WTC11 (cell line): ENCODE measurements around the gene MRTFA. TPM values are rescaled to one million over a fixed set of nuclear protein-coding genes. Genes with fewer than 3 reads are reported as not detected.

Experiments
- ATAC-seq: fragments of 200-7000 bp; cut with Tn5 transposase; 2 replicates; pipeline ENCODE4 v1.10.0; 2021; ENCODE audit warnings: mild to moderate bottlenecking, moderate library complexity
- CTCF ChIA-PET: fragments of 300-600 bp; sonication (Branson Sonifier 250); formaldehyde crosslinking; loops from one replicate; lab custom pipeline; 2021; ENCODE audit warnings: antibody characterized with exemption; lab: Charles Lee
- POLR2A ChIA-PET: fragments of 350-600 bp; sonication (Branson Sonifier 250); formaldehyde crosslinking; loops from one replicate; lab custom pipeline; 2021; ENCODE audit warnings: antibody characterized with exemption; lab: Charles Lee
- DNase-seq: peaks from one replicate; pipeline ENCODE4 v3.0.0; 2021; ENCODE audit warnings: low spot score
- H3K27ac Mint-ChIP-seq: 2 replicates; pipeline ENCODE4 v1.8.0; 2021; ENCODE audit warnings: mixed read lengths
- H3K27me3 Mint-ChIP-seq: 2 replicates; pipeline ENCODE4 v1.8.0; 2021; ENCODE audit warnings: low read depth, mild to moderate bottlenecking, moderate library complexity, mixed read lengths
- H3K36me3 Mint-ChIP-seq: 2 replicates; pipeline ENCODE4 v1.8.0; 2021; ENCODE audit warnings: mixed read lengths
- H3K4me1 Mint-ChIP-seq: 2 replicates; pipeline ENCODE4 v1.8.0; 2022; ENCODE audit warnings: mixed read lengths
- H3K4me3 Mint-ChIP-seq: 2 replicates; pipeline ENCODE4 v1.8.0; 2021; ENCODE audit warnings: mild to moderate bottlenecking, moderate library complexity, mixed read lengths
- H3K9me3 Mint-ChIP-seq: 2 replicates; pipeline ENCODE4 v1.8.0; 2021; ENCODE audit warnings: mixed read lengths
- ELF4 ChIP-seq: sonication (generic); formaldehyde crosslinking; IDR thresholded peaks from 2 replicates; pipeline ENCODE4 v1.8.1; 2022; ENCODE audit warnings: low read depth, mild to moderate bottlenecking, moderate library complexity, missing genetic modification reagents
- FOXK1 ChIP-seq: sonication (generic); formaldehyde crosslinking; IDR thresholded peaks from 2 replicates; pipeline ENCODE4 v1.8.0; 2022; ENCODE audit warnings: mild to moderate bottlenecking, moderate library complexity, missing genetic modification reagents
- FOXP1 ChIP-seq: sonication (generic); formaldehyde crosslinking; IDR thresholded peaks from 2 replicates; pipeline ENCODE4 v1.8.0; 2022; ENCODE audit warnings: missing genetic modification reagents, mild to moderate bottlenecking, moderate library complexity, borderline replicate concordance
- GABPB1 ChIP-seq: sonication (generic); formaldehyde crosslinking; IDR thresholded peaks from 2 replicates; pipeline ENCODE4 v1.8.1; 2023; ENCODE audit warnings: mild to moderate bottlenecking, missing genetic modification reagents
- GTF2I ChIP-seq: fragments of 250-450 bp; sonication (Bioruptor Pico); conservative IDR thresholded peaks from 2 replicates; pipeline ENCODE4 v1.4.0; 2021; ENCODE audit warnings: mild to moderate bottlenecking
- HMGA2 ChIP-seq: fragments of 250-450 bp; sonication (Bioruptor Pico); IDR thresholded peaks from 2 replicates; pipeline ENCODE4 v1.4.0; 2021; ENCODE audit warnings: mild to moderate bottlenecking, moderate library complexity
- RORB ChIP-seq: fragments of 250-450 bp; sonication (Bioruptor Pico); IDR thresholded peaks from 2 replicates; pipeline ENCODE4 v1.9.0; 2021; ENCODE audit warnings: mild to moderate bottlenecking
- SMAD3 ChIP-seq: sonication (generic); formaldehyde crosslinking; IDR thresholded peaks from 2 replicates; pipeline ENCODE4 v1.8.0; 2022; ENCODE audit warnings: missing genetic modification reagents, mild to moderate bottlenecking, borderline replicate concordance
- SOX15 ChIP-seq: fragments of 250-450 bp; sonication (Bioruptor Pico); IDR thresholded peaks from 2 replicates; pipeline ENCODE4 v1.9.0; 2021; ENCODE audit warnings: mild to moderate bottlenecking
- SP1 ChIP-seq: sonication (generic); formaldehyde crosslinking; conservative IDR thresholded peaks from 2 replicates; pipeline ENCODE4 v1.8.1; 2022; ENCODE audit warnings: missing genetic modification reagents
- ZNF121 ChIP-seq: sonication (generic); formaldehyde crosslinking; IDR thresholded peaks from 2 replicates; pipeline ENCODE4 v1.8.0; 2023; ENCODE audit warnings: missing genetic modification reagents
- ZNF219 ChIP-seq: sonication (generic); formaldehyde crosslinking; IDR thresholded peaks from 2 replicates; pipeline ENCODE4 v1.8.0; 2023; ENCODE audit warnings: missing genetic modification reagents, mild to moderate bottlenecking, borderline replicate concordance
- ZNF263 ChIP-seq: sonication (generic); formaldehyde crosslinking; IDR thresholded peaks from 2 replicates; pipeline ENCODE4 v1.8.1; 2022; ENCODE audit warnings: low read depth, mild to moderate bottlenecking, moderate library complexity, missing genetic modification reagents
- ZNF317 ChIP-seq: sonication (generic); formaldehyde crosslinking; IDR thresholded peaks from 2 replicates; pipeline ENCODE4 v1.8.1; 2023; ENCODE audit warnings: low read depth, mild to moderate bottlenecking, moderate library complexity, missing genetic modification reagents, borderline replicate concordance
- ZNF423 ChIP-seq: fragments of 250-450 bp; sonication (Bioruptor Pico); IDR thresholded peaks from 2 replicates; pipeline ENCODE4 v2.1.2; 2022; ENCODE audit warnings: mild to moderate bottlenecking, moderate library complexity
- total RNA-seq: library from RNA; stranded (reverse); gene quantifications from 3 replicates; pipeline ENCODE4 v1.2.3, GENCODE V29; 2021
- TF ChIP-seq, protein P1 (sequence below): fragments of 250-450 bp; sonication (Bioruptor Pico); IDR thresholded peaks from 2 replicates; pipeline ENCODE4 v2.1.2; 2022; ENCODE audit warnings: mild to moderate bottlenecking, moderate library complexity
- TF ChIP-seq, protein P2 (sequence below): sonication (generic); formaldehyde crosslinking; IDR thresholded peaks from 2 replicates; pipeline ENCODE4 v1.8.0; 2022; ENCODE audit warnings: mild to moderate bottlenecking, missing genetic modification reagents
- TF ChIP-seq, protein P3 (sequence below): sonication (generic); formaldehyde crosslinking; IDR thresholded peaks from 2 replicates; pipeline ENCODE4 v1.8.1; 2023; ENCODE audit warnings: mild to moderate bottlenecking, missing genetic modification reagents
- TF ChIP-seq, protein P4 (sequence below): sonication (generic); formaldehyde crosslinking; IDR thresholded peaks from 2 replicates; pipeline ENCODE4 v1.8.1; 2023; ENCODE audit warnings: mild to moderate bottlenecking, missing genetic modification reagents, moderate library complexity
- TF ChIP-seq, protein P5 (sequence below): sonication (generic); formaldehyde crosslinking; IDR thresholded peaks from 2 replicates; pipeline ENCODE4 v1.8.1; 2023; ENCODE audit warnings: mild to moderate bottlenecking, missing genetic modification reagents, borderline replicate concordance
- TF ChIP-seq, protein P6 (sequence below): fragments of 250-450 bp; sonication (Bioruptor Pico); IDR thresholded peaks from 2 replicates; pipeline ENCODE4 v1.9.0; 2021; ENCODE audit warnings: mild to moderate bottlenecking, borderline replicate concordance
- TF ChIP-seq, protein P7 (sequence below): sonication (generic); formaldehyde crosslinking; IDR thresholded peaks from 2 replicates; pipeline ENCODE4 v1.8.0; 2023; ENCODE audit warnings: missing genetic modification reagents

MRTFA gene
- total RNA-seq, 1 experiment from 2014 or later, result 48.4 TPM

DNA sequence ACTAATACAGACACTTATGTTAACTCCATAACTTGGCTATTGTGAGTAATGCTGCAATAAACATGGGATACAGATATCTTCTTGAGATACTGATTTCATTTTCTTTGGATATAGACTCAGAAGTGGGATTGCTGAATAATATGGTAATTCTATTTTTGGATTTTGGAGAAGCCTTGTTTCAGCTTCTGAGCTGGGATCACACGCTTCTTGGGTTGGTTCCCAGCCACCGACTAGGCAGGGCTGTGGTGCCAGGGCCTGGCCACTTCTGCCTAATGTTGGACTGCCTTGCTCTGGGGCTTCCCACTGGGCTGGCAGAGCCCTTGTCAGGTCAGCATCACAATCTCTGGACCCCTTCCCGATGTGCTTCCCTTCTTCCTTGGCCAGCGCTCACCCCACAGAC lies 28.8 kb upstream of the MRTFA start:
- DNase-seq (no peak), ATAC-seq (no peak)
- TF ChIP-seq ZNF121 (CRISPR knock-in tag), result no peak
- TF ChIP-seq SOX15, result no peak
- TF ChIP-seq FOXP1 (CRISPR knock-in tag), result no peak
- TF ChIP-seq FOXK1 (CRISPR knock-in tag), result no peak
- TF ChIP-seq ZNF263 (CRISPR knock-in tag), result no peak
- TF ChIP-seq ELF4 (CRISPR knock-in tag), result no peak
- no peak for TF ChIP-seq SMAD3 (CRISPR knock-in tag)
- TF ChIP-seq, protein P1, sequence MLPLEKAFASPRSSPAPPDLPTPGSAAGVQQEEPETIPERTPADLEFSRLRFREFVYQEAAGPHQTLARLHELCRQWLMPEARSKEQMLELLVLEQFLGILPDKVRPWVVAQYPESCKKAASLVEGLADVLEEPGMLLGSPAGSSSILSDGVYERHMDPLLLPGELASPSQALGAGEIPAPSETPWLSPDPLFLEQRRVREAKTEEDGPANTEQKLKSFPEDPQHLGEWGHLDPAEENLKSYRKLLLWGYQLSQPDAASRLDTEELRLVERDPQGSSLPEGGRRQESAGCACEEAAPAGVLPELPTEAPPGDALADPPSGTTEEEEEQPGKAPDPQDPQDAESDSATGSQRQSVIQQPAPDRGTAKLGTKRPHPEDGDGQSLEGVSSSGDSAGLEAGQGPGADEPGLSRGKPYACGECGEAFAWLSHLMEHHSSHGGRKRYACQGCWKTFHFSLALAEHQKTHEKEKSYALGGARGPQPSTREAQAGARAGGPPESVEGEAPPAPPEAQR (CRISPR knock-in tag), result no peak
- TF ChIP-seq, protein P2, sequence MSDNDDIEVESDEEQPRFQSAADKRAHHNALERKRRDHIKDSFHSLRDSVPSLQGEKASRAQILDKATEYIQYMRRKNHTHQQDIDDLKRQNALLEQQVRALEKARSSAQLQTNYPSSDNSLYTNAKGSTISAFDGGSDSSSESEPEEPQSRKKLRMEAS (CRISPR knock-in tag), result no peak
- no peak for TF ChIP-seq HMGA2
- TF ChIP-seq GABPB1, result no peak
- no peak for TF ChIP-seq GTF2I
- TF ChIP-seq ZNF423 (CRISPR knock-in tag), result no peak
- TF ChIP-seq, protein P3, sequence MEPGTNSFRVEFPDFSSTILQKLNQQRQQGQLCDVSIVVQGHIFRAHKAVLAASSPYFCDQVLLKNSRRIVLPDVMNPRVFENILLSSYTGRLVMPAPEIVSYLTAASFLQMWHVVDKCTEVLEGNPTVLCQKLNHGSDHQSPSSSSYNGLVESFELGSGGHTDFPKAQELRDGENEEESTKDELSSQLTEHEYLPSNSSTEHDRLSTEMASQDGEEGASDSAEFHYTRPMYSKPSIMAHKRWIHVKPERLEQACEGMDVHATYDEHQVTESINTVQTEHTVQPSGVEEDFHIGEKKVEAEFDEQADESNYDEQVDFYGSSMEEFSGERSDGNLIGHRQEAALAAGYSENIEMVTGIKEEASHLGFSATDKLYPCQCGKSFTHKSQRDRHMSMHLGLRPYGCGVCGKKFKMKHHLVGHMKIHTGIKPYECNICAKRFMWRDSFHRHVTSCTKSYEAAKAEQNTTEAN (CRISPR knock-in tag), result no peak
- no peak for TF ChIP-seq ZNF317
- TF ChIP-seq, protein P4, sequence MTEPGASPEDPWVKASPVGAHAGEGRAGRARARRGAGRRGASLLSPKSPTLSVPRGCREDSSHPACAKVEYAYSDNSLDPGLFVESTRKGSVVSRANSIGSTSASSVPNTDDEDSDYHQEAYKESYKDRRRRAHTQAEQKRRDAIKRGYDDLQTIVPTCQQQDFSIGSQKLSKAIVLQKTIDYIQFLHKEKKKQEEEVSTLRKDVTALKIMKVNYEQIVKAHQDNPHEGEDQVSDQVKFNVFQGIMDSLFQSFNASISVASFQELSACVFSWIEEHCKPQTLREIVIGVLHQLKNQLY (CRISPR knock-in tag), result no peak
- peaks cover 3% of the 10 kb centered on the region; the same call in 1 of the 2 replicates for H3K9me3 Mint-ChIP-seq
- H3K4me3 Mint-ChIP-seq, result no peak overlapping the region
- no peaks in the 10 kb centered on the region for H3K27me3 Mint-ChIP-seq
- H3K36me3 Mint-ChIP-seq, result no peaks in the 10 kb centered on the region
- ChIA-PET CTCF (no interaction called here), POLR2A (interaction anchor here (1.1 kb wide), 1 partner anchor 10 kb away, joined by 3 read pairs; no protein-coding TSS in a partner anchor)
- no peak overlapping the region for H3K27ac Mint-ChIP-seq
- peaks cover 5% of the 10 kb centered on the region for H3K4me1 Mint-ChIP-seq

DNA sequence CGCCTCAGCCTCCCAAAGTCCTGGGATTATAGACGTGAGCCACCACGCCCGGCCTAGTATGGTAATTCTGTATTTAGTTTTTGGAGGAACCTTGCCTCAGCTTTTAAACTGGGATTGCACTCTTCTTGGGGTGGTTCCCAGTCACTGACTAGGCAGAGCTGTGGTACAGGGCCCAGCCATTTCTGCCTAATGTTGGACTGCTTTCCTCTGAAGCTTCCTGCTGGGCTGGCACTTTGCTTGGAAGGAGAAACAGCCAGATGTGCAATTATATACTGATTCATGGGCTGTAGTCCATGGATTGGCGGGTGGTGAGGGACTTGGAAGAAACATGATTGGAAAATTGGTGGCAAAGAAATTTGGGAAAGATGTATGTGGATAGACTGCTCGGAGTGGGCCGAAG lies 25.2 kb upstream of the MRTFA start:
- ChIA-PET CTCF (no interaction called here), POLR2A (no interaction called here)
- H3K4me3 Mint-ChIP-seq, result no peak overlapping the region
- no peaks in the 10 kb centered on the region for H3K4me1 Mint-ChIP-seq
- H3K36me3 Mint-ChIP-seq, result no peaks in the 10 kb centered on the region
- ATAC-seq (no peak), DNase-seq (no peak)
- peaks cover 3% of the 10 kb centered on the region; the same call in 1 of the 2 replicates for H3K27me3 Mint-ChIP-seq
- H3K27ac Mint-ChIP-seq, result no peak overlapping the region
- no peaks in the 10 kb centered on the region for H3K9me3 Mint-ChIP-seq
- TF ChIP-seq, protein P5, sequence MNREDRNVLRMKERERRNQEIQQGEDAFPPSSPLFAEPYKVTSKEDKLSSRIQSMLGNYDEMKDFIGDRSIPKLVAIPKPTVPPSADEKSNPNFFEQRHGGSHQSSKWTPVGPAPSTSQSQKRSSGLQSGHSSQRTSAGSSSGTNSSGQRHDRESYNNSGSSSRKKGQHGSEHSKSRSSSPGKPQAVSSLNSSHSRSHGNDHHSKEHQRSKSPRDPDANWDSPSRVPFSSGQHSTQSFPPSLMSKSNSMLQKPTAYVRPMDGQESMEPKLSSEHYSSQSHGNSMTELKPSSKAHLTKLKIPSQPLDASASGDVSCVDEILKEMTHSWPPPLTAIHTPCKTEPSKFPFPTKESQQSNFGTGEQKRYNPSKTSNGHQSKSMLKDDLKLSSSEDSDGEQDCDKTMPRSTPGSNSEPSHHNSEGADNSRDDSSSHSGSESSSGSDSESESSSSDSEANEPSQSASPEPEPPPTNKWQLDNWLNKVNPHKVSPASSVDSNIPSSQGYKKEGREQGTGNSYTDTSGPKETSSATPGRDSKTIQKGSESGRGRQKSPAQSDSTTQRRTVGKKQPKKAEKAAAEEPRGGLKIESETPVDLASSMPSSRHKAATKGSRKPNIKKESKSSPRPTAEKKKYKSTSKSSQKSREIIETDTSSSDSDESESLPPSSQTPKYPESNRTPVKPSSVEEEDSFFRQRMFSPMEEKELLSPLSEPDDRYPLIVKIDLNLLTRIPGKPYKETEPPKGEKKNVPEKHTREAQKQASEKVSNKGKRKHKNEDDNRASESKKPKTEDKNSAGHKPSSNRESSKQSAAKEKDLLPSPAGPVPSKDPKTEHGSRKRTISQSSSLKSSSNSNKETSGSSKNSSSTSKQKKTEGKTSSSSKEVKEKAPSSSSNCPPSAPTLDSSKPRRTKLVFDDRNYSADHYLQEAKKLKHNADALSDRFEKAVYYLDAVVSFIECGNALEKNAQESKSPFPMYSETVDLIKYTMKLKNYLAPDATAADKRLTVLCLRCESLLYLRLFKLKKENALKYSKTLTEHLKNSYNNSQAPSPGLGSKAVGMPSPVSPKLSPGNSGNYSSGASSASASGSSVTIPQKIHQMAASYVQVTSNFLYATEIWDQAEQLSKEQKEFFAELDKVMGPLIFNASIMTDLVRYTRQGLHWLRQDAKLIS (CRISPR knock-in tag), result no peak
- TF ChIP-seq FOXP1 (CRISPR knock-in tag), result no peak
- TF ChIP-seq, protein P2 (CRISPR knock-in tag), result no peak
- TF ChIP-seq, protein P6, sequence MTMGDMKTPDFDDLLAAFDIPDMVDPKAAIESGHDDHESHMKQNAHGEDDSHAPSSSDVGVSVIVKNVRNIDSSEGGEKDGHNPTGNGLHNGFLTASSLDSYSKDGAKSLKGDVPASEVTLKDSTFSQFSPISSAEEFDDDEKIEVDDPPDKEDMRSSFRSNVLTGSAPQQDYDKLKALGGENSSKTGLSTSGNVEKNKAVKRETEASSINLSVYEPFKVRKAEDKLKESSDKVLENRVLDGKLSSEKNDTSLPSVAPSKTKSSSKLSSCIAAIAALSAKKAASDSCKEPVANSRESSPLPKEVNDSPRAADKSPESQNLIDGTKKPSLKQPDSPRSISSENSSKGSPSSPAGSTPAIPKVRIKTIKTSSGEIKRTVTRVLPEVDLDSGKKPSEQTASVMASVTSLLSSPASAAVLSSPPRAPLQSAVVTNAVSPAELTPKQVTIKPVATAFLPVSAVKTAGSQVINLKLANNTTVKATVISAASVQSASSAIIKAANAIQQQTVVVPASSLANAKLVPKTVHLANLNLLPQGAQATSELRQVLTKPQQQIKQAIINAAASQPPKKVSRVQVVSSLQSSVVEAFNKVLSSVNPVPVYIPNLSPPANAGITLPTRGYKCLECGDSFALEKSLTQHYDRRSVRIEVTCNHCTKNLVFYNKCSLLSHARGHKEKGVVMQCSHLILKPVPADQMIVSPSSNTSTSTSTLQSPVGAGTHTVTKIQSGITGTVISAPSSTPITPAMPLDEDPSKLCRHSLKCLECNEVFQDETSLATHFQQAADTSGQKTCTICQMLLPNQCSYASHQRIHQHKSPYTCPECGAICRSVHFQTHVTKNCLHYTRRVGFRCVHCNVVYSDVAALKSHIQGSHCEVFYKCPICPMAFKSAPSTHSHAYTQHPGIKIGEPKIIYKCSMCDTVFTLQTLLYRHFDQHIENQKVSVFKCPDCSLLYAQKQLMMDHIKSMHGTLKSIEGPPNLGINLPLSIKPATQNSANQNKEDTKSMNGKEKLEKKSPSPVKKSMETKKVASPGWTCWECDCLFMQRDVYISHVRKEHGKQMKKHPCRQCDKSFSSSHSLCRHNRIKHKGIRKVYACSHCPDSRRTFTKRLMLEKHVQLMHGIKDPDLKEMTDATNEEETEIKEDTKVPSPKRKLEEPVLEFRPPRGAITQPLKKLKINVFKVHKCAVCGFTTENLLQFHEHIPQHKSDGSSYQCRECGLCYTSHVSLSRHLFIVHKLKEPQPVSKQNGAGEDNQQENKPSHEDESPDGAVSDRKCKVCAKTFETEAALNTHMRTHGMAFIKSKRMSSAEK (CRISPR knock-in tag), result no peak
- TF ChIP-seq SP1 (CRISPR knock-in tag), result no peak
- TF ChIP-seq RORB (CRISPR knock-in tag), result no peak
- TF ChIP-seq, protein P7, sequence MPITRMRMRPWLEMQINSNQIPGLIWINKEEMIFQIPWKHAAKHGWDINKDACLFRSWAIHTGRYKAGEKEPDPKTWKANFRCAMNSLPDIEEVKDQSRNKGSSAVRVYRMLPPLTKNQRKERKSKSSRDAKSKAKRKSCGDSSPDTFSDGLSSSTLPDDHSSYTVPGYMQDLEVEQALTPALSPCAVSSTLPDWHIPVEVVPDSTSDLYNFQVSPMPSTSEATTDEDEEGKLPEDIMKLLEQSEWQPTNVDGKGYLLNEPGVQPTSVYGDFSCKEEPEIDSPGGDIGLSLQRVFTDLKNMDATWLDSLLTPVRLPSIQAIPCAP, result no peak
- TF ChIP-seq ZNF219 (CRISPR knock-in tag), result no peak
- TF ChIP-seq SMAD3 (CRISPR knock-in tag), result no peak
